HG03432 (cell line): ENCODE results near the gene DRAM2.
"Not testable (repeated sequence)": the region's sequence is repeated elsewhere in the genome, so short reads cannot be mapped to it uniquely, and the experiment has no call there.

Experiments used
- ATAC-seq: cut with Tn5 transposase; IDR thresholded peaks from one replicate; pipeline ENCODE4 v1.9.1; 2021; ENCODE audit warnings: mild to moderate bottlenecking, moderate library complexity; ENCODE audit not compliant: unreplicated experiment

Gene DRAM2

GRCh38 chr1:111145542-111145941 lies 5.6 kb upstream of the DRAM2 start:
- ATAC-seq = no peak

- no peak for ATAC-seq
These were observed 2.6 kb upstream of the DRAM2 start for GRCh38 chr1:111142356-111142975.

GRCh38 chr1:111141245-111142220 lies 1.6 kb upstream of the DRAM2 start:
- no peak for ATAC-seq

- ATAC-seq = no peak
These were observed 731 bp upstream of the DRAM2 start for GRCh38 chr1:111140680-111140967.

GRCh38 chr1:111139324-111139955 lies 453 bp downstream of the DRAM2 start:
- peak; percentile 48 for ATAC-seq

- ATAC-seq = no peak
These were observed 6.0 kb downstream of the DRAM2 start for GRCh38 chr1:111133866-111134265.

GRCh38 chr1:111131693-111132092 lies 8.2 kb downstream of the DRAM2 start:
- ATAC-seq = no peak

GRCh38 chr1:111129376-111129775 lies 10.5 kb downstream of the DRAM2 start:
- no peak for ATAC-seq

GRCh38 chr1:111127923-111128643 lies 11.8 kb downstream of the DRAM2 start:
- peak; percentile 87 for ATAC-seq

GRCh38 chr1:111126354-111126753 lies 13.5 kb downstream of the DRAM2 start:
- no peak for ATAC-seq

GRCh38 chr1:111116496-111116895 lies 23.4 kb downstream of the DRAM2 start:
- no peak for ATAC-seq

GRCh38 chr1:111110197-111110899 lies 29.5 kb downstream of the DRAM2 start:
- no peak for ATAC-seq

- ATAC-seq = no peak
These were observed 34.9 kb downstream of the DRAM2 start for GRCh38 chr1:111104981-111105380.

- ATAC-seq = no peak
These were observed 37.8 kb downstream of the DRAM2 start for GRCh38 chr1:111101854-111102642.

- ATAC-seq = no peak
These were observed 40.6 kb downstream of the DRAM2 start for GRCh38 chr1:111099289-111099688.

GRCh38 chr1:111097356-111098099 lies 42.4 kb downstream of the DRAM2 start:
- no peak for ATAC-seq

GRCh38 chr1:111095421-111095820 lies 44.5 kb downstream of the DRAM2 start:
- ATAC-seq = not testable (repeated sequence)

- ATAC-seq = no peak
These were observed 50.3 kb downstream of the DRAM2 start for GRCh38 chr1:111089638-111090037.

GRCh38 chr1:111085676-111086075 lies 54.2 kb downstream of the DRAM2 start:
- ATAC-seq = no peak
